HCT116 (cell line): ENCODE data around the gene IL36B. TPM values are rescaled to one million over a fixed set of nuclear protein-coding genes. Genes with fewer than 3 reads are reported as not detected.
"Not testable (repeated sequence)": the region's sequence is repeated elsewhere in the genome, so short reads cannot be mapped to it uniquely, and the experiment has no call there.

Source experiments
- ATAC-seq: fragments of 200-7000 bp; cut with Tn5 transposase; 2 replicates; pipeline ENCODE4 v1.9.1; 2020; ENCODE audit warnings: mild to moderate bottlenecking, moderate library complexity
- BruUV-seq: library from RNA; stranded (reverse); fragments of 400-500 nt; replicated peaks from 2 replicates; lab custom pipeline; 2021; lab: Mats Ljungman, UMichigan
- CTCF ChIA-PET: fragments of 300-600 bp; sonication (Branson Sonifier 250); formaldehyde crosslinking; loops from one replicate; lab custom pipeline; 2021; ENCODE audit warnings: antibody characterized with exemption; lab: Charles Lee
- POLR2A ChIA-PET: fragments of 300-600, 350-600 bp; sonication (Branson Sonifier 250); formaldehyde crosslinking; loops from one replicate; lab custom pipeline; 2021; ENCODE audit warnings: antibody characterized with exemption; lab: Charles Lee
- RAD21 ChIA-PET, 2 experiments: fragments of 300-600 bp; sonication (Branson Sonifier 250); formaldehyde crosslinking; loops; one replicate each; lab custom pipeline; 2023; ENCODE audit warnings: low total read pairs in 2 of 2; ENCODE audit not compliant: uncharacterized antibody in 2 of 2, unreplicated experiment in 2 of 2, low non-redundant PET in 1 of 2; lab: Charles Lee
- DNase-seq: peaks from one replicate; pipeline ENCODE4 v3.0.0-alpha.2; 2010; ENCODE audit warnings: low read depth, low spot score
- H2AFZ ChIP-seq: fragments of 200-600 bp; shearing (Covaris generic), sonication (generic); 2 replicates; pipeline ENCODE4 v1.6.1; 2017; ENCODE audit warnings: low read depth, mixed run types, mixed read lengths, antibody characterized with exemption, low read length; ENCODE audit not compliant: poor library complexity, severe bottlenecking
- H3K27ac ChIP-seq: 2 replicates; pipeline ENCODE4 v1.5.1; 2012; ENCODE audit warnings: low read depth, low read length
- H3K27me3 ChIP-seq: fragments of 200-600 bp; sonication (generic); 2 replicates; pipeline ENCODE4 v1.6.1; 2016; ENCODE audit warnings: mixed run types, low read length, mixed read lengths; ENCODE audit not compliant: insufficient read depth
- H3K36me3 ChIP-seq, 2 experiments: fragments of 200-500 bp in 1 of 2; fragments of 200-600 bp in 1 of 2; sonication (Bioruptor generic) in 1 of 2; sonication (generic) in 1 of 2; 2 replicates each; pipeline versions ENCODE4 v1.5.1 to v1.6.1; 2014 to 2016; ENCODE audit warnings: low read length in 2 of 2, inconsistent platforms in 1 of 2, mixed read lengths in 1 of 2, mixed run types in 1 of 2; ENCODE audit not compliant: insufficient read depth in 2 of 2, control insufficient read depth in 1 of 2
- H3K4me1 ChIP-seq, 2 experiments: fragments of 200-600 bp in 1 of 2; sonication (generic) in 1 of 2; 2 replicates each; pipeline versions ENCODE4 v1.5.1 to v1.6.1; 2012 to 2017; ENCODE audit warnings: low read length in 2 of 2, inconsistent platforms in 1 of 2, mild to moderate bottlenecking in 1 of 2, mixed read lengths in 1 of 2, mixed run types in 1 of 2, moderate library complexity in 1 of 2; ENCODE audit not compliant: insufficient read depth in 2 of 2, control insufficient read depth in 1 of 2
- H3K4me2 ChIP-seq: fragments of 200-600 bp; sonication (generic); 2 replicates; pipeline ENCODE4 v1.6.1; 2017; ENCODE audit warnings: mixed run types, low read length, mixed read lengths
- H3K4me3 ChIP-seq, 2 experiments: fragments of 200-600 bp in 1 of 2; sonication (generic) in 1 of 2; replicated peaks in 1 of 2; 2 replicates each; pipeline ENCODE4 v1.5.1; 2011 to 2016; ENCODE audit warnings: low read length in 2 of 2, control low read depth in 1 of 2, low read depth in 1 of 2, mild to moderate bottlenecking in 1 of 2, mixed read lengths in 1 of 2, mixed run types in 1 of 2
- H3K79me2 ChIP-seq: fragments of 200-600 bp; sonication (generic); 2 replicates; pipeline ENCODE4 v1.6.1; 2017; ENCODE audit warnings: mild to moderate bottlenecking, mixed run types, low read length, moderate library complexity, mixed read lengths; ENCODE audit not compliant: insufficient read depth
- H3K9ac ChIP-seq: fragments of 200-600 bp; sonication (generic); 2 replicates; pipeline ENCODE4 v1.6.1; 2016; ENCODE audit warnings: low read length, mixed read lengths
- H3K9me2 ChIP-seq: fragments of 200-600 bp; sonication (generic), shearing (Covaris generic); 2 replicates; pipeline ENCODE4 v1.6.1; 2017; ENCODE audit warnings: mixed run types, mild to moderate bottlenecking, moderate library complexity; ENCODE audit not compliant: insufficient read depth
- H3K9me3 ChIP-seq, 2 experiments: fragments of 200-500 bp in 1 of 2; fragments of 200-600 bp in 1 of 2; sonication (Bioruptor generic) in 1 of 2; sonication (generic) in 1 of 2; 2 replicates each; pipeline ENCODE4 v1.6.1; 2014 to 2017; ENCODE audit warnings: low read length in 2 of 2, mixed read lengths in 2 of 2, inconsistent platforms in 1 of 2, low read depth in 1 of 2, mild to moderate bottlenecking in 1 of 2, mixed run types in 1 of 2, moderate library complexity in 1 of 2; ENCODE audit not compliant: control insufficient read depth in 1 of 2, insufficient read depth in 1 of 2
- H4K20me1 ChIP-seq: fragments of 200-600 bp; sonication (generic), shearing (Covaris generic); 2 replicates; pipeline ENCODE4 v1.6.1; 2017; ENCODE audit warnings: mixed run types, mild to moderate bottlenecking, moderate library complexity; ENCODE audit not compliant: insufficient read depth
- CBX3 ChIP-seq: IDR thresholded peaks from 2 replicates; pipeline ENCODE4 v1.6.1; 2012; ENCODE audit warnings: low read depth
- CEBPB ChIP-seq: IDR thresholded peaks from 2 replicates; pipeline ENCODE4 v1.6.1; 2012; ENCODE audit warnings: low read depth
- EGR1 ChIP-seq: IDR thresholded peaks from 2 replicates; pipeline ENCODE4 v1.6.1; 2012; ENCODE audit warnings: low read depth
- ELF1 ChIP-seq: IDR thresholded peaks from 2 replicates; pipeline ENCODE4 v1.6.1; 2012; ENCODE audit warnings: low read depth, borderline replicate concordance
- EZH2 ChIP-seq: fragments of 200-600 bp; sonication (generic); IDR thresholded peaks from 2 replicates; pipeline ENCODE4 v1.6.1; 2017; ENCODE audit warnings: antibody characterized with exemption, mixed run types
- FOSL1 ChIP-seq: IDR thresholded peaks from 2 replicates; pipeline ENCODE4 v1.6.1; 2012; ENCODE audit warnings: low read depth
- JUND ChIP-seq: IDR thresholded peaks from 2 replicates; pipeline ENCODE4 v1.6.1; 2012
- POLR2A ChIP-seq: IDR thresholded peaks from 2 replicates; pipeline ENCODE4 v1.7.0; 2011; ENCODE audit warnings: borderline replicate concordance; ENCODE audit not compliant: insufficient read depth, insufficient read length; ENCODE audit errors: extremely low read depth
- RAD21 ChIP-seq: IDR thresholded peaks from 2 replicates; pipeline ENCODE4 v1.6.1; 2012; ENCODE audit warnings: low read depth, mild to moderate bottlenecking
- SRF ChIP-seq: IDR thresholded peaks from 2 replicates; pipeline ENCODE4 v1.6.1; 2012; ENCODE audit warnings: low read depth
- YY1 ChIP-seq: IDR thresholded peaks from 2 replicates; pipeline ENCODE4 v1.6.1; 2011; ENCODE audit warnings: low read length, low read depth, moderate library complexity, mild to moderate bottlenecking; ENCODE audit not compliant: insufficient replicate concordance; ENCODE audit errors: extremely low read depth
- intact Hi-C: fragments of 100-400 bp; cut with micrococcal nuclease; formaldehyde crosslinking; loops from 2 replicates; pipeline ENCODE4 v1.10.0; 2022
- total RNA-seq: library from RNA; stranded (reverse); gene quantifications from one replicate; pipeline ENCODE4 v1.2.1, GENCODE V29; 2021; ENCODE audit not compliant: unreplicated experiment
- TF ChIP-seq, protein P1 (sequence below): IDR thresholded peaks from 2 replicates; pipeline ENCODE4 v1.6.1; 2012
- TF ChIP-seq, protein P2 (sequence below): IDR thresholded peaks from 2 replicates; pipeline ENCODE4 v1.6.1; 2012; ENCODE audit warnings: low read depth
- TF ChIP-seq, protein P3 (sequence below), 3 experiments: fragments of 200-600 bp in 1 of 3; sonication (generic) in 1 of 3; IDR thresholded peaks in 2 of 3; conservative IDR thresholded peaks in 1 of 3; 2 replicates each; pipeline ENCODE4 v1.5.1; 2012 to 2017; ENCODE audit warnings: low read depth in 2 of 3, low read length in 2 of 3, antibody characterized with exemption in 1 of 3, borderline replicate concordance in 1 of 3, control low read depth in 1 of 3, mild to moderate bottlenecking in 1 of 3, mixed read lengths in 1 of 3, mixed run types in 1 of 3, moderate library complexity in 1 of 3; ENCODE audit not compliant: insufficient read depth in 1 of 3
- TF ChIP-seq, protein P4 (sequence below): IDR thresholded peaks from 2 replicates; pipeline ENCODE4 v1.6.1; 2012

The IL36B gene
- total RNA-seq, 1 experiment from 2014 or later: not detected

DNA sequence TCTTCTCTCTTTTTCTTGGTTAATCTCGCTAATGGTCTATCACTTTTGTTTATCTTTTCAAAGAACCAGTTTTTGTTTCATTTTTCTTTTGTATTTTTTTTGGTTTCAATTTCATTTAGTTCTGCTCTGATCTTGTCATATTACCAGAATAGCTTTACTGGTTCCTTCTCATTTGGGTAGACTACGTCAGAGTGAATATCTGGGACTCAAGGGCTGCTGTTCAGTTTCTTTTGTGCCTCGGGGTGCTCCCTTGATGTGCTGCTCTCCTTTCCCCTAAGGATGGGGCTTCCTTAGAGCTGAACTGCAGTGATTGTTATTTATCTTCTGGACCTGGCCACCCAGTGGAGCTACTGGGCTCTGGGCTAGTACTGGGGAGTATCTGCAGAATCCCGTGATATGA lies 45.4 kb upstream of the IL36B start:
- ChIA-PET CTCF (no interaction called here), POLR2A (no interaction called here), RAD21 (no interaction called here)
- no peak for ATAC-seq
- Histone ChIP-seq H3K4me1 (no peaks in the 10 kb centered on the region), H3K4me3 (no peak overlapping the region), H4K20me1 (no peaks in the 10 kb centered on the region), H3K9ac (no peak overlapping the region), H2AFZ (no peak overlapping the region), H3K27me3 (no peaks in the 10 kb centered on the region), H3K9me2 (no peaks in the 10 kb centered on the region), H3K27ac (no peak overlapping the region), H3K79me2 (no peaks in the 10 kb centered on the region), H3K9me3 (no peaks in the 10 kb centered on the region), H3K36me3 (no peaks in the 10 kb centered on the region), H3K4me2 (no peak overlapping the region)
- DNase-seq: no peak
- TF ChIP-seq ELF1 (no peak), EGR1 (no peak), SRF (no peak), CBX3 (no peak), EZH2 (no peak), JUND (no peak), CEBPB (no peak), FOSL1 (no peak), YY1 (no peak), RAD21 (no peak), POLR2A (no peak)
- TF ChIP-seq, protein P1, sequence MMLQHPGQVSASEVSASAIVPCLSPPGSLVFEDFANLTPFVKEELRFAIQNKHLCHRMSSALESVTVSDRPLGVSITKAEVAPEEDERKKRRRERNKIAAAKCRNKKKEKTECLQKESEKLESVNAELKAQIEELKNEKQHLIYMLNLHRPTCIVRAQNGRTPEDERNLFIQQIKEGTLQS: no peak
- TF ChIP-seq, protein P2, sequence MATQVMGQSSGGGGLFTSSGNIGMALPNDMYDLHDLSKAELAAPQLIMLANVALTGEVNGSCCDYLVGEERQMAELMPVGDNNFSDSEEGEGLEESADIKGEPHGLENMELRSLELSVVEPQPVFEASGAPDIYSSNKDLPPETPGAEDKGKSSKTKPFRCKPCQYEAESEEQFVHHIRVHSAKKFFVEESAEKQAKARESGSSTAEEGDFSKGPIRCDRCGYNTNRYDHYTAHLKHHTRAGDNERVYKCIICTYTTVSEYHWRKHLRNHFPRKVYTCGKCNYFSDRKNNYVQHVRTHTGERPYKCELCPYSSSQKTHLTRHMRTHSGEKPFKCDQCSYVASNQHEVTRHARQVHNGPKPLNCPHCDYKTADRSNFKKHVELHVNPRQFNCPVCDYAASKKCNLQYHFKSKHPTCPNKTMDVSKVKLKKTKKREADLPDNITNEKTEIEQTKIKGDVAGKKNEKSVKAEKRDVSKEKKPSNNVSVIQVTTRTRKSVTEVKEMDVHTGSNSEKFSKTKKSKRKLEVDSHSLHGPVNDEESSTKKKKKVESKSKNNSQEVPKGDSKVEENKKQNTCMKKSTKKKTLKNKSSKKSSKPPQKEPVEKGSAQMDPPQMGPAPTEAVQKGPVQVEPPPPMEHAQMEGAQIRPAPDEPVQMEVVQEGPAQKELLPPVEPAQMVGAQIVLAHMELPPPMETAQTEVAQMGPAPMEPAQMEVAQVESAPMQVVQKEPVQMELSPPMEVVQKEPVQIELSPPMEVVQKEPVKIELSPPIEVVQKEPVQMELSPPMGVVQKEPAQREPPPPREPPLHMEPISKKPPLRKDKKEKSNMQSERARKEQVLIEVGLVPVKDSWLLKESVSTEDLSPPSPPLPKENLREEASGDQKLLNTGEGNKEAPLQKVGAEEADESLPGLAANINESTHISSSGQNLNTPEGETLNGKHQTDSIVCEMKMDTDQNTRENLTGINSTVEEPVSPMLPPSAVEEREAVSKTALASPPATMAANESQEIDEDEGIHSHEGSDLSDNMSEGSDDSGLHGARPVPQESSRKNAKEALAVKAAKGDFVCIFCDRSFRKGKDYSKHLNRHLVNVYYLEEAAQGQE: no peak
- TF ChIP-seq, protein P3, sequence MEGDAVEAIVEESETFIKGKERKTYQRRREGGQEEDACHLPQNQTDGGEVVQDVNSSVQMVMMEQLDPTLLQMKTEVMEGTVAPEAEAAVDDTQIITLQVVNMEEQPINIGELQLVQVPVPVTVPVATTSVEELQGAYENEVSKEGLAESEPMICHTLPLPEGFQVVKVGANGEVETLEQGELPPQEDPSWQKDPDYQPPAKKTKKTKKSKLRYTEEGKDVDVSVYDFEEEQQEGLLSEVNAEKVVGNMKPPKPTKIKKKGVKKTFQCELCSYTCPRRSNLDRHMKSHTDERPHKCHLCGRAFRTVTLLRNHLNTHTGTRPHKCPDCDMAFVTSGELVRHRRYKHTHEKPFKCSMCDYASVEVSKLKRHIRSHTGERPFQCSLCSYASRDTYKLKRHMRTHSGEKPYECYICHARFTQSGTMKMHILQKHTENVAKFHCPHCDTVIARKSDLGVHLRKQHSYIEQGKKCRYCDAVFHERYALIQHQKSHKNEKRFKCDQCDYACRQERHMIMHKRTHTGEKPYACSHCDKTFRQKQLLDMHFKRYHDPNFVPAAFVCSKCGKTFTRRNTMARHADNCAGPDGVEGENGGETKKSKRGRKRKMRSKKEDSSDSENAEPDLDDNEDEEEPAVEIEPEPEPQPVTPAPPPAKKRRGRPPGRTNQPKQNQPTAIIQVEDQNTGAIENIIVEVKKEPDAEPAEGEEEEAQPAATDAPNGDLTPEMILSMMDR (IDR thresholded peaks at IDR 0.05 in 2 of 3, conservative IDR thresholded peaks at IDR 0.05 in 1 of 3; ENCODE audit: borderline replicate concordance in 1 of 3, insufficient read depth in 1 of 3, low read depth in 2 of 3, low read length in 2 of 3): no peak
- TF ChIP-seq, protein P4, sequence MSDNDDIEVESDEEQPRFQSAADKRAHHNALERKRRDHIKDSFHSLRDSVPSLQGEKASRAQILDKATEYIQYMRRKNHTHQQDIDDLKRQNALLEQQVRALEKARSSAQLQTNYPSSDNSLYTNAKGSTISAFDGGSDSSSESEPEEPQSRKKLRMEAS: no peak
- BruUV-seq: no TSS peak
- intact Hi-C loops: no loop called here

DNA sequence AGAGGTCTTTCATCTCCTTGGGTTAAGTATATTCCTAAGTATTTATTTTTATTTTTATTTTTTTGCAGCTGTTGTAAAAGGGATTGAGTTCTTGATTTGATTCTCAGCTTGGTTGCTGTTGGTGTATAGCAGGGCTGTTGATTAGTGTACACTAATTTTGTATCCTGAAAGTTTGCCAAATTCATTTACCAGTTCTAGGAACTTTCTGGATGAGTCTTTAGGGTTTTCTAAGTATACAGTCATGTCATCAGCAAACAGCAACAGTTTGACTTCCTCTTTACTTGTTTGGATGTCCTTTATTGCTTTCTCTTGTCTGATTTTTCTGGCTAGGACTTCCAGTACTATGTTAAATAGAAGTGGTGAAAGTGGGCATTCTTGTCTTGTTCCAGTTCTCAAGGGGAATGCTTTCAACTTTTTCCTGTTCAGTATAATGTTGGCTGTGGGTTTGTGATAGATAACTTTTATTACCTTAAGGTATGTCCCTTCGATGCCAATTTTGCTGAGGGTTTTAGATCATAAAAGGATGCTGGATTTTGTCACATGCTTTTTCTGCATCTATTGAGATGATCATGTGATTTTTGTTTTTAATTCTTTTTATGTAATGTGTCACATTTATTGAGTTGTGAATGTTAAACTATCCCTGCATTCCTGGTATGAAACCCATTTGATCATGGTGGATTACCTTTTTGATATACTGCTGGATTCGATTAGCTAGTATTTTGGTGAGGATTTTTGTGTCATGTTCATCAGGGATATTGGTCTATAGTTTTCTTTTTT lies 44.4 kb upstream of the IL36B start:
- H4K20me1 ChIP-seq, H3K9me2 ChIP-seq, H3K79me2 ChIP-seq, H3K4me2 ChIP-seq, ATAC-seq, intact Hi-C loops, H3K9me3 ChIP-seq, H3K36me3 ChIP-seq, H2AFZ ChIP-seq, DNase-seq, H3K9ac ChIP-seq, BruUV-seq, H3K4me1 ChIP-seq, CTCF ChIA-PET, RAD21 ChIA-PET, POLR2A ChIA-PET, H3K27ac ChIP-seq, H3K4me3 ChIP-seq, H3K27me3 ChIP-seq: not testable (repeated sequence)
